SK-N-SH (cell line): ENCODE data around the gene PIK3IP1.

Experiments
- EP300 ChIP-seq, 2 experiments: IDR thresholded peaks; 2 replicates each; pipeline versions ENCODE4 v1.4.0 to v1.6.1; 2012; ENCODE audit warnings: borderline replicate concordance in 1 of 2, low read depth in 1 of 2, low read length in 1 of 2
- FOXJ3 ChIP-seq: sonication (generic); formaldehyde crosslinking; IDR thresholded peaks from 2 replicates; pipeline ENCODE4 v1.5.1; 2020; ENCODE audit warnings: mild to moderate bottlenecking, missing genetic modification reagents
- GATA2 ChIP-seq: sonication (generic); formaldehyde crosslinking; IDR thresholded peaks from 2 replicates; pipeline ENCODE4 v1.5.0; 2020; ENCODE audit warnings: mild to moderate bottlenecking, missing genetic modification reagents
- SMC3 ChIP-seq: IDR thresholded peaks from 2 replicates; pipeline ENCODE4 v1.6.1; 2012; ENCODE audit warnings: low read depth, low read length, improper control_type of control experiment
- USF1 ChIP-seq: IDR thresholded peaks from 2 replicates; pipeline ENCODE4 v1.4.0; 2012; ENCODE audit warnings: low read depth, borderline replicate concordance
- TF ChIP-seq, protein P1 (sequence below): fragments of 200-600 bp; sonication (generic); IDR thresholded peaks from 2 replicates; pipeline ENCODE4 v1.6.1; 2017; ENCODE audit warnings: antibody characterized with exemption, mild to moderate bottlenecking, moderate library complexity
- TF ChIP-seq, protein P2 (sequence below): IDR thresholded peaks from 2 replicates; pipeline ENCODE4 v1.6.1; 2012; ENCODE audit warnings: mild to moderate bottlenecking, low read depth, low read length, moderate library complexity

DNA sequence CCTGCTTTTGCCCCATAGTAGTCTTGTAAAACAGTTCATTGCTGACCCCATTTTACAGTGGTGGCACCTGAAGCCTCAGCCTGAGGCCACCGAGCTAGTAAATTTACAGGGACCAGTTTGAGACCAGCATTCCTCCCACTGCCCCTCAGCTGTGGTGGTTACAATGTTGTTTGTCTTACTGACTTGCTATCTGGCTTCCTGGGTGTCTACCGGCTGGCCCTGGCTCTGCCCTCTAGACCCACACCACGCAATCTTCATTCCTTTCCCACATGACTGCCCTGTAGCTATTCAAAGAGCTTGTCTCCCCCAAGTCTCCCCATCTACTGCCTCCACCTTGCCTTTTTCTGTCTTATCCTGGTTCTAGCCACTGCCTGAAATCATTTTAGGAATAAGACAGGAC, 20.8 kb downstream of the PIK3IP1 start:
- TF ChIP-seq, protein P1, sequence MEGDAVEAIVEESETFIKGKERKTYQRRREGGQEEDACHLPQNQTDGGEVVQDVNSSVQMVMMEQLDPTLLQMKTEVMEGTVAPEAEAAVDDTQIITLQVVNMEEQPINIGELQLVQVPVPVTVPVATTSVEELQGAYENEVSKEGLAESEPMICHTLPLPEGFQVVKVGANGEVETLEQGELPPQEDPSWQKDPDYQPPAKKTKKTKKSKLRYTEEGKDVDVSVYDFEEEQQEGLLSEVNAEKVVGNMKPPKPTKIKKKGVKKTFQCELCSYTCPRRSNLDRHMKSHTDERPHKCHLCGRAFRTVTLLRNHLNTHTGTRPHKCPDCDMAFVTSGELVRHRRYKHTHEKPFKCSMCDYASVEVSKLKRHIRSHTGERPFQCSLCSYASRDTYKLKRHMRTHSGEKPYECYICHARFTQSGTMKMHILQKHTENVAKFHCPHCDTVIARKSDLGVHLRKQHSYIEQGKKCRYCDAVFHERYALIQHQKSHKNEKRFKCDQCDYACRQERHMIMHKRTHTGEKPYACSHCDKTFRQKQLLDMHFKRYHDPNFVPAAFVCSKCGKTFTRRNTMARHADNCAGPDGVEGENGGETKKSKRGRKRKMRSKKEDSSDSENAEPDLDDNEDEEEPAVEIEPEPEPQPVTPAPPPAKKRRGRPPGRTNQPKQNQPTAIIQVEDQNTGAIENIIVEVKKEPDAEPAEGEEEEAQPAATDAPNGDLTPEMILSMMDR: no peak
- TF ChIP-seq FOXJ3 (CRISPR knock-in tag) (no peak), USF1 (no peak), GATA2 (CRISPR knock-in tag) (no peak), EP300 (IDR thresholded peaks at IDR 0.05; ENCODE audit: borderline replicate concordance in 1 of 2, low read depth in 1 of 2, low read length in 1 of 2) (no peak), SMC3 (no peak)
- TF ChIP-seq, protein P2, sequence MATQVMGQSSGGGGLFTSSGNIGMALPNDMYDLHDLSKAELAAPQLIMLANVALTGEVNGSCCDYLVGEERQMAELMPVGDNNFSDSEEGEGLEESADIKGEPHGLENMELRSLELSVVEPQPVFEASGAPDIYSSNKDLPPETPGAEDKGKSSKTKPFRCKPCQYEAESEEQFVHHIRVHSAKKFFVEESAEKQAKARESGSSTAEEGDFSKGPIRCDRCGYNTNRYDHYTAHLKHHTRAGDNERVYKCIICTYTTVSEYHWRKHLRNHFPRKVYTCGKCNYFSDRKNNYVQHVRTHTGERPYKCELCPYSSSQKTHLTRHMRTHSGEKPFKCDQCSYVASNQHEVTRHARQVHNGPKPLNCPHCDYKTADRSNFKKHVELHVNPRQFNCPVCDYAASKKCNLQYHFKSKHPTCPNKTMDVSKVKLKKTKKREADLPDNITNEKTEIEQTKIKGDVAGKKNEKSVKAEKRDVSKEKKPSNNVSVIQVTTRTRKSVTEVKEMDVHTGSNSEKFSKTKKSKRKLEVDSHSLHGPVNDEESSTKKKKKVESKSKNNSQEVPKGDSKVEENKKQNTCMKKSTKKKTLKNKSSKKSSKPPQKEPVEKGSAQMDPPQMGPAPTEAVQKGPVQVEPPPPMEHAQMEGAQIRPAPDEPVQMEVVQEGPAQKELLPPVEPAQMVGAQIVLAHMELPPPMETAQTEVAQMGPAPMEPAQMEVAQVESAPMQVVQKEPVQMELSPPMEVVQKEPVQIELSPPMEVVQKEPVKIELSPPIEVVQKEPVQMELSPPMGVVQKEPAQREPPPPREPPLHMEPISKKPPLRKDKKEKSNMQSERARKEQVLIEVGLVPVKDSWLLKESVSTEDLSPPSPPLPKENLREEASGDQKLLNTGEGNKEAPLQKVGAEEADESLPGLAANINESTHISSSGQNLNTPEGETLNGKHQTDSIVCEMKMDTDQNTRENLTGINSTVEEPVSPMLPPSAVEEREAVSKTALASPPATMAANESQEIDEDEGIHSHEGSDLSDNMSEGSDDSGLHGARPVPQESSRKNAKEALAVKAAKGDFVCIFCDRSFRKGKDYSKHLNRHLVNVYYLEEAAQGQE: no peak
